HG02970 (cell line): ENCODE data around the gene PMAIP1.
A peak's percentile ranks its signal among the peaks of the same experiment; 100 is the strongest.

Source experiments
- ATAC-seq: cut with Tn5 transposase; IDR thresholded peaks from one replicate; pipeline ENCODE4 v1.9.1; 2021; ENCODE audit warnings: mild to moderate bottlenecking, moderate library complexity, moderate number of reproducible peaks; ENCODE audit not compliant: unreplicated experiment, low FRiP score

PMAIP1 gene

GRCh38 chr18:59909289-59910036 lies 9.7 kb downstream of the PMAIP1 start:
- no peak for ATAC-seq

- no peak for ATAC-seq
Observed at GRCh38 chr18:59910967-59911366, 11.2 kb downstream of the PMAIP1 start.

GRCh38 chr18:59911600-59911999 lies 11.8 kb downstream of the PMAIP1 start:
- no peak for ATAC-seq

GRCh38 chr18:59912007-59912550 lies 12.3 kb downstream of the PMAIP1 start:
- ATAC-seq: no peak

GRCh38 chr18:59915606-59916005 lies 15.8 kb downstream of the PMAIP1 start:
- ATAC-seq: no peak

GRCh38 chr18:59916746-59917145 lies 16.9 kb downstream of the PMAIP1 start:
- ATAC-seq: no peak

- ATAC-seq: no peak
Observed at GRCh38 chr18:59917422-59917821, 17.6 kb downstream of the PMAIP1 start.

GRCh38 chr18:59918320-59918755 lies 18.5 kb downstream of the PMAIP1 start:
- no peak for ATAC-seq

GRCh38 chr18:59918997-59919396 lies 19.2 kb downstream of the PMAIP1 start:
- no peak for ATAC-seq

GRCh38 chr18:59921384-59921891 lies 21.6 kb downstream of the PMAIP1 start:
- no peak for ATAC-seq

- ATAC-seq: peak; percentile 42
Observed at GRCh38 chr18:59923539-59924196, 23.9 kb downstream of the PMAIP1 start.

- no peak for ATAC-seq
Observed at GRCh38 chr18:59926131-59926530, 26.3 kb downstream of the PMAIP1 start.

GRCh38 chr18:59927246-59927825 lies 27.5 kb downstream of the PMAIP1 start:
- peak; percentile 65 for ATAC-seq

GRCh38 chr18:59928201-59928600 lies 28.4 kb downstream of the PMAIP1 start:
- ATAC-seq: no peak

GRCh38 chr18:59929621-59930295 lies 30.0 kb downstream of the PMAIP1 start:
- ATAC-seq: no peak

- ATAC-seq: no peak
Observed at GRCh38 chr18:59932401-59932800, 32.6 kb downstream of the PMAIP1 start.

GRCh38 chr18:59938676-59939075 lies 38.9 kb downstream of the PMAIP1 start:
- ATAC-seq: no peak

GRCh38 chr18:59939127-59939526 lies 39.3 kb downstream of the PMAIP1 start:
- no peak for ATAC-seq

- no peak for ATAC-seq
Observed at GRCh38 chr18:59940068-59940467, 40.3 kb downstream of the PMAIP1 start.

- ATAC-seq: no peak
Observed at GRCh38 chr18:59941331-59941730, 41.5 kb downstream of the PMAIP1 start.

GRCh38 chr18:59942601-59943000 lies 42.8 kb downstream of the PMAIP1 start:
- no peak for ATAC-seq
